ENCODE data around the gene HSD11B1.

Gene HSD11B1

GRCh38 chr1:209756615-209757445 is 52.2 kb downstream of the HSD11B1 start:
- DNase-seq = peak; percentile 15

- DNase-seq = peak; percentile 15
Observed at GRCh38 chr1:209758400-209758799, 53.8 kb downstream of the HSD11B1 start.

- no peak for DNase-seq
Observed at GRCh38 chr1:209759829-209760359, 55.2 kb downstream of the HSD11B1 start.

- DNase-seq = no peak
Observed at GRCh38 chr1:209761011-209761635, 56.5 kb downstream of the HSD11B1 start.

- DNase-seq = no peak
Observed at GRCh38 chr1:209766051-209766450, 61.4 kb downstream of the HSD11B1 start.

GRCh38 chr1:209767096-209767495 is 62.5 kb downstream of the HSD11B1 start:
- no peak for DNase-seq

- DNase-seq = no peak
Observed at GRCh38 chr1:209767706-209768105, 63.1 kb downstream of the HSD11B1 start.

- peak; percentile 64 for DNase-seq
Observed at GRCh38 chr1:209768354-209768774, 63.7 kb downstream of the HSD11B1 start.

GRCh38 chr1:209769171-209769904 is 64.7 kb downstream of the HSD11B1 start:
- peak; percentile 59 for DNase-seq

- no peak for DNase-seq
Observed at GRCh38 chr1:209769971-209770370, 65.3 kb downstream of the HSD11B1 start.

GRCh38 chr1:209770636-209771415 is 66.2 kb downstream of the HSD11B1 start:
- DNase-seq = no peak

- DNase-seq = no peak
Observed at GRCh38 chr1:209772126-209772525, 67.5 kb downstream of the HSD11B1 start.

GRCh38 chr1:209774592-209774991 is 69.9 kb downstream of the HSD11B1 start:
- DNase-seq = no peak

- DNase-seq = no peak
Observed at GRCh38 chr1:209775678-209776077, 71.0 kb downstream of the HSD11B1 start.

- DNase-seq = no peak
Observed at GRCh38 chr1:209777587-209777986, 72.9 kb downstream of the HSD11B1 start.

- DNase-seq = no peak
Observed at GRCh38 chr1:209778102-209778501, 73.5 kb downstream of the HSD11B1 start.

GRCh38 chr1:209780268-209780667 is 75.6 kb downstream of the HSD11B1 start:
- DNase-seq = no peak

GRCh38 chr1:209783386-209783785 is 78.7 kb downstream of the HSD11B1 start:
- no peak for DNase-seq
